ENCODE data around the gene OR1J1.

The OR1J1 gene, protein sequence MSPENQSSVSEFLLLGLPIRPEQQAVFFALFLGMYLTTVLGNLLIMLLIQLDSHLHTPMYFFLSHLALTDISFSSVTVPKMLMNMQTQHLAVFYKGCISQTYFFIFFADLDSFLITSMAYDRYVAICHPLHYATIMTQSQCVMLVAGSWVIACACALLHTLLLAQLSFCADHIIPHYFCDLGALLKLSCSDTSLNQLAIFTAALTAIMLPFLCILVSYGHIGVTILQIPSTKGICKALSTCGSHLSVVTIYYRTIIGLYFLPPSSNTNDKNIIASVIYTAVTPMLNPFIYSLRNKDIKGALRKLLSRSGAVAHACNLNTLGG

DNA sequence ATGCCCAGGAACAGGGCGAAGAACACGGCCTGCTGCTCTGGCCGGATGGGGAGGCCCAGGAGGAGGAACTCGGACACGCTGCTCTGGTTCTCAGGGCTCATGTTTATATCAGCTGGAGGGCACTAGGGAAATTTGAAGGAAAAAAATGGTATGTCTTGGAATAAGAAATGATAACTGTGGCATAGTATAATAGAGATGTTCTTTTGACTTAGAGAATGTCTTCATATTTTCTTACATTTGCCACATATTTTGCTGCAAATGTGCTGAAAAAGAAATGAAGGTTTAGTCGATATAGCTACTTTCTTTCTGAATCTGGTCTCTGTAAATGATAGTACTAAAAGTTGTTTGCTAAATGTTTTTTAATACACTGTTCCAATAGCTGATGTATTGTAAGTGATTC is at the start of gene OR1J1:
TSS of gene OR1J1 (minus strand) at position 101 of the 400 bp plus-strand sequence. CDS start at position 101, 0 bp downstream.
- DNase-seq (ENCODE audit: low spot score) = no peak

DNA sequence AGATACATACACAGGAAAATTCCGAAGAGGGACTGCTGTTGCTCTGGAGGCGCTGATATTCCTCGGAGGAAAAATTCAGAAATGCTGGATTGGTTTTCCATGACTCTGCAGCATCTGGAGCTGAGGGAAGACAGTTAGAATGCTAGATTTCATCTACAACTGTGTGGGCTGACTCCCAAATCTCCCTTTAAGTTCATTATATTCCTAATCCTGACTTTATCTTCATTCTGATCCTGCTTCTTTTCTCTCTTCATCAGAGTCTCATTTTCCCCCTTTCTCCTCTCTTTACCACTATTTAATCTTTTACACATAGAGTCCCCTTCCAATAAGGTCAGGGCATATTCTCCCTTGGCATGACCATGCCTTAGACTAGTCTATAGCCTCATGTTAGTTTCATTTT is 49.5 kb upstream of the OR1J1 start, which contains the start of gene OR1N1:
TSS of gene OR1N1 (minus strand) at position 101 of the 400 bp plus-strand sequence. CDS start at position 101, 0 bp downstream.
- no peak for DNase-seq (ENCODE audit: low spot score)

DNA sequence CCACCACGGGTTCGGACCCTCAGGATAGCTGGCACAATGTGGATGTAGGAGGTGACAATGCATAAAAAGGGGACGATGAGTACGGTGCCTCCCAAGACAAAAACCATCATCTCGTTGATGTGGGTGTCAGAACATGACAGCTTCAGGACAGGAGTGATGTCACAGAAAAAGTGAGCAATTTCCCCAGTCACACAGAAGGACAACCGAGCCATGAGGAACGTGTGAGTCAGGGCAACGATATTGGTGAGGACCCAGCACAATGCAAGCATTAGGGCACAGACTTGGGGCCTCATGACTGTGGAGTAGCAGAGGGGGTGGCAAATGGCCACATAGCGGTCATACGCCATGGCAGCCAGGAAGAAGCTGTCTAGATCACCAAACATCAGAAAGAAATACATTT is 48.9 kb upstream of the OR1J1 start:
- DNase-seq (ENCODE audit: low spot score) = no peak

DNA sequence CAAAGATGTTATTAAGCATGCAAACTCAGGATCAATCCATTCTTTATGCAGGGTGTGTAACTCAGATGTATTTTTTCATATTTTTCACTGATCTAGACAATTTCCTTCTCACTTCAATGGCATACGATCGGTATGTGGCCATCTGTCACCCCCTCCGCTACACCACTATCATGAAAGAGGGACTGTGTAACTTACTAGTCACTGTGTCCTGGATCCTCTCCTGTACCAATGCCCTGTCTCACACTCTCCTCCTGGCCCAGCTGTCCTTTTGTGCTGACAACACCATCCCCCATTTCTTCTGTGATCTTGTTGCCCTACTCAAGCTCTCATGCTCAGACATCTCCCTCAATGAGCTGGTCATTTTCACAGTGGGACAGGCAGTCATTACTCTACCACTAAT is 41.6 kb upstream of the OR1J1 start:
- no peak for DNase-seq (ENCODE audit: low spot score)

DNA sequence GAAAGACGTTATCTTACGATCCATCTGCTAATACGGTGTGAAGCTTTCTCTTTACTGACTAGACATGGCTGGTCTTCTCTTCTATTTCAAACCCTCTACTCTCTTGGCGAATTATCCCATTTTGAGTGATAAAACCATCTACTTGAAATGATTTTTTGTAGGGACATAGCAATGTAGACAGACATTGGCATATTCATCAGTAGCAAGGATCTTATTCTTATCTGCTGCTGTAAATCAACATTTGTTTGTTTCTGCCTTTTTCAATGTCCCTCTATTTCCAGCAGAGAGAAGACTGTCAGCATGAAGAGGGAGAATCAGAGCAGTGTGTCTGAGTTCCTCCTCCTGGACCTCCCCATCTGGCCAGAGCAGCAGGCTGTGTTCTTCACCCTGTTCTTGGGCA is 41.1 kb upstream of the OR1J1 start, which contains the start of gene OR1J4:
TSS of gene OR1J4 (plus strand) at position 301 of the 400 bp plus-strand sequence. CDS start at position 301, 0 bp downstream.
- DNase-seq (ENCODE audit: low spot score) = no peak

DNA sequence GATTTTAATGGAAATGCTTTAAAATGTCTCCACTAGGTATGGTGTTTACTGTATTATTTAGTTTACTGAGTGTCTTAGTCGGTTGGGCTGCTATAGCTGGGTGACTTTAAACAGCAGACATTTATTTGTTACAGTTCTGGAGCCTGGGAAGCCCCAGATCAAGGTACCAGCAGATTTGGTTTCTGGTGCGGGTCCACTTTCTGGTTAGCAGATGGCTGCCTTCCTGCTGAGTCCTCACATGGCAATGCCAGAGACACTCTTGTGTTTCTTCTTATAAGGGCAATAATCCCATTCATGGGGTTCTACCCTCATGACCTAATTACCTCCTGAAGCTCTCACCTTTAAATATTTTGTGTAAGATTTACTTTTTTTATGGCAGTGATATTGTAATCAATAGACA is 40.5 kb upstream of the OR1J1 start:
- DNase-seq (ENCODE audit: low spot score) = no peak

DNA sequence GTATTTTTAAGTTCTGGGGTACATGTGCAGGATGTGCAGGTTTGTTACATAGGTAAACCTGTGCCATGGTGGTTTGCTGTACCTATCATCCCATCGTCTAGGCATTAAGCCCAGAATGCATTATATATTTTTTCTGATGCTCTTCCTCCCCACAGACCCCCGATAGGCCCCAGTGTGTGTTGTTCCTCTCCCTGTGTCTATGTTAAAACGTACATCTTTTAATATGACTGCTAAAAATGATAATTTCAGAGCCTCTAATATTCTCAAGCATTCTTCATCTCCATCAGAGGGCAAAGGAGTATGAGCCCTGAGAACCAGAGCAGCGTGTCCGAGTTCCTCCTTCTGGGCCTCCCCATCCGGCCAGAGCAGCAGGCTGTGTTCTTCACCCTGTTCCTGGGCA is 32.8 kb upstream of the OR1J1 start, which contains the start of gene OR1J2:
TSS of gene OR1J2 (plus strand) at position 301 of the 400 bp plus-strand sequence. CDS start at position 301, 0 bp downstream.
- DNase-seq (ENCODE audit: low spot score) = no peak

DNA sequence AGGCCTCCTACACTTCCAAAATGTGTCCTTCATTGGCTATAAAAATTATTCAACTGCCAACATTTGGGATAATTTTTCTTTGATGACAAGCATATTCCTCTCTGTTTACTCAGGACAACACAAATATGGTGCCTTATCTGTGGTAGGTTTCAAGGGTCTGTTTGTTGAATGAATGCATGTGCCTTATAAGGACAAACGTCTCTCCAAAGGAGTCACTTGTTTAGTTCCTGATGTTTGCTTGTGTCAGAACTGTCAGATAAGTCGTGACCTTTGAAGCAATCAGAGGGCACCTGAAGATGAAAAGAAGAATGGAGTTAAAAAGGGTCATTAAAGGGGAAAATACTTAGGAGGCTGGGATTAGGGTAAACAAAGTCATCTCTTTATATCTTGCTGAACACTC is 29.2 kb upstream of the OR1J1 start:
- no peak for DNase-seq (ENCODE audit: low spot score)

DNA sequence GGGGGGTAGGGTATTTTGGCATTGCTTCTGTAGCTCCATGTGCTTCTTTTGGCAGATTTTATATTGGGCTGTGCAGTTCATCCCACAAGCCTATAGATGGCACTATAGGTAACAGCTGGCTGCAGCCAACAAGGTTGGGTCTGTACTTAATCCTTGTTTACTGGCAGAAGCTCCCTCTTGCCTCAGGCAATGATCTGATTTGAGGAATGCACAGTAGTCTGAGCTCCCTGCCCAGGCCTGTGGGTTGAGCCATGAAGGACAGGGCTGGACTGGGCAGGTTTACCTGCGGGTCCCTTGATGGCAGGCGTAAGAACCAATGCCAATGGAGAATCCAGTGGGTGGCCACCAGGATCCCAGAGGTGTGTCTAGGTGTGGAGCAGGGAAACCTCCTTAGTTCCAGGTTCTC is 21.2 kb upstream of the OR1J1 start:
- peak; percentile 49 for DNase-seq (ENCODE audit: low spot score)

DNA sequence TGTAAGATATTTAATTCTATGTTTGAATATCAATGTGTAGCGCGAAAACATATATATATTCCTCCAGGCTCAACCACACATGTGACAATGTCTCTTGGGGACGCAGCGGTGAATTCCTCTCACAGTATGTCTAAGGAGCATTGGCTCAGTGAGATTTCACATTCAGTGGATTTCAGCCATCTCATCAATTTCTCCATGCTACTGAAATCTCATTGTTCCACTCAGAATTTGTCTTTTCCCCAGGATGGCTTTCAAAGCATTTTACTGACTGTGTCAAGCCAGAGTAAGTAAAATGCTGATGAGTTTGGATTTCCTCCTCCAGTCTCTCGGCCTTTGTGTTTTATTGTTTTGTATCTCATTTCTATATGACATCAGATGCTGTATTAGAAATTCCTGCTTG is 1.3 kb upstream of the OR1J1 start:
- no peak for DNase-seq (ENCODE audit: low spot score)

DNA sequence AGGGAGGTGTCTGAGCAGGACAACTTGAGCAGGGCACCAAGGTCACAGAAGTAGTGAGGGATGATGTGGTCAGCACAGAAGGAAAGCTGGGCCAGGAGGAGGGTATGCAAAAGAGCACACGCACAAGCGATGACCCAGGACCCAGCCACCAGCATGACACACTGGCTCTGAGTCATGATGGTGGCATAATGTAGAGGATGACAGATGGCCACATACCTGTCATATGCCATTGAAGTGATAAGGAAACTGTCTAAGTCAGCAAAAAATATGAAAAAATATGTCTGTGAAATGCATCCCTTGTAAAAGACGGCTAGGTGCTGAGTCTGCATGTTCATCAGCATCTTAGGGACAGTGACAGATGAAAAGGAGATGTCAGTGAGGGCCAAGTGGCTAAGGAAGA is 380 bp downstream of the OR1J1 start:
- no peak for DNase-seq (ENCODE audit: low spot score)

DNA sequence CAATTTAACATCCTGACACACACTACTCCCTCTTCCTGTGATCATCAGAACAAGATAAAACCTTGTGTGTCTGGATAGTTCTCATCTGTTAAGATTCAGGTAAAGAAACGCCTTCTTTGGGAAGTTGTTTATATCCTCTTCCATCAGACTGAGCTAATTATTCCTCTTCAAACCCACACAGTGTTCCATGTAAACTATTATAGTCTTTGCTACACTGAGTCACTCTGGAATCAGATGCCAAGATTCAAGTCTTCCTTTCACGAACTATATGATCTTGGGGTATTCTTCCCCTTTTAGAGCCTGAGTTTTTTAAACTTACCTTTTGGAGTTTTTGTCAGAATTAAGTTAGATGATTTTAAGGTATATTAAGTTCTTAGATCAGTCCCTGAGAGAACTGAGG is 2.0 kb downstream of the OR1J1 start:
- no peak for DNase-seq (ENCODE audit: low spot score)

DNA sequence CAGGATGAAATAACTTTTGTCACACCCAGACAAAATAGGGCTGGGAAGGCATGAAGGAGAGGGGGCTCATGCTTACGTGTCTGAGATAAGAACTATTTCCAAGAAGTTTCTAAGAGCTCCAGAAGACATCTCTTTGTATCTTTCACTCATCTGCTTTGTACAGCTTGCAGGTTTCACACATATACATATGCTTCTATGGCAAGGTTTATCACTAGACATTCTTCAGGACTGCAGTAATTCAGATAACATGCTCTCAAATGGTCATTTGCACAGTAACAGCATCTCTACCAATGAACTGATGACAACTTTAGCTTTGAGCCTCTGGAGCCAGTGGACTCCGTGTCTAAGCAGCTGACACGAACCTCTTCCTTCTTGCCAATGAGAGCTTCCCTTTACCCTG is 3.2 kb downstream of the OR1J1 start:
- DNase-seq (ENCODE audit: low spot score) = no peak

DNA sequence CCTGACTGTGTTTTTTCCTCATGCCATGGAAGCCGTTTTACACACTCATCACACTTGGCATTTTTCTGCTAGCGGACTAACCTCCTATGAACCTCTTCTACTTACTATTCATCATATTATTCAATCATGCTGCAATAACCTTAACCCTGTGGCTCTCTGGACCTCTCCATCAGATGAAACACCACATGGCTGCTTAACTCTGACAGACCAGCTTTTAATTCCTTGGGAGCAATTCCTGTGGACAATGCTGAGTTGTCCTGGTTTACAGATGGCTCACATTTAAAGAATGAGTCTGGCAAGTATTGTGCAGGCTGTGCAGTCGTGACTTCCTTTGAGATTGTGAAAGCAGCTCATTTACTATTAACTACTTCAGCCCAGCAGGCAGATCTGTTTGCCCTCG is 9.0 kb downstream of the OR1J1 start:
- DNase-seq (ENCODE audit: low spot score) = no peak

DNA sequence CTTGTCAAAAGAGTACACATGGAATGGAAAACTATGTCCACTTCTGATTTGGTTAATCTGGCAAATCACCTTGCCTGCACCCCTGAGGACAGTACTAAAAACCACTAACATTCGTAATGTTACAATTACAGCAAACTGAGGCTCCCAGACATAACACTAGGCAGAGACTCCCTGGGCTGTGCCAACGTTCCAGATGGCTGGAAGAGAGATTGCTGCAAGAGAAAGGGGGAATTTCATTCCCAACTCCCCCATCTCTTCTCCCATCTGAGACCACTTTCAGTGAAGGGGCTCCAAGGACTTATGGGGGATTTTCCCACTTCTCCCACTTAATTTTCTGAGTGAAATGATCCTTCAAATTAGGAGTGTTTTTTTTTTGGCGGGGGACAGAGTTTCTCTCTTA is 11.3 kb downstream of the OR1J1 start:
- DNase-seq (ENCODE audit: low spot score) = no peak

DNA sequence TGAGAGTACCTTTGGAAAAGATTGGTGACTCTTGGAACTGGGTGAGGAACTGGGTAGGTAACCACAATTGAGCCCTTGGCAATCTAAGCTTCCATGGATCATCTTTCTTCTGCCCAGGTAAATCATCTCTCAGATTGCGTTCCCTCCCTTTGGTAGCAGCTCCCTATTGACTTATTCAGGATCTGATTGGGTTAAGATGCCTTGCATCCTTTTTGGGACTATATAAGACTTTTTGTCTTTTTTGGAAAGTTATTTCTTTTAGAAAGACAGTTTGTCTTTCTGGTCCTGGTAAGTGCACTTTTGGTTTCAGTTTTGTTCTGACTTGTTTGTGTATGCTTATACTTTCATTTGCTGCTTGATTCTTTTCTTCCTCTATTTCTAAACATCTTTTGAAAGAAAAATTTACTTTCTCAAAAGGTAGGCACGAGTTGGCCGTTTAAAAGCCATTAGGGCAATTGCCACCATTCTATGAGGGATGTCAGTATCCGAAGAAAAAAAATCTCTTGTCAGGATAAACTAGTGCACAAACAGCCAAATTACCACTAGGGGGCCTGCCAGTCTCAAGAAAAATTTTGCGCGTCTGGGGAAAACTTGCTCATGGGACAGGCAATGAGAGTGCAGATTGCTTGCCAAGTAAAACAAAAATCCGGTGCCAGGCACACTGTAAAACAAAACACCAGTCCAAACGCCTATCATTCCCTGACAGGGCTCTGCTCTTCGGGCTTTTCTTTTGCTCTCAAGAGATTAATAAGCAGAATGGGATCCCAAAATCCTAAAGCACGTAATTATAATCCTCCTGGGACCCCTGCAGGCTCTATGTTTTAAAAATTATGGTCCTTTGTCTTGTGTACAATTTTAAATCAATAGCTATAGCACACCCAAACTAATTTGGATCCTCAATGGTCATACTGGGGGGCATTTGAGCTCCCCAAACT is 12.8 kb downstream of the OR1J1 start:
- DNase-seq (ENCODE audit: low spot score) = peak; percentile 80

DNA sequence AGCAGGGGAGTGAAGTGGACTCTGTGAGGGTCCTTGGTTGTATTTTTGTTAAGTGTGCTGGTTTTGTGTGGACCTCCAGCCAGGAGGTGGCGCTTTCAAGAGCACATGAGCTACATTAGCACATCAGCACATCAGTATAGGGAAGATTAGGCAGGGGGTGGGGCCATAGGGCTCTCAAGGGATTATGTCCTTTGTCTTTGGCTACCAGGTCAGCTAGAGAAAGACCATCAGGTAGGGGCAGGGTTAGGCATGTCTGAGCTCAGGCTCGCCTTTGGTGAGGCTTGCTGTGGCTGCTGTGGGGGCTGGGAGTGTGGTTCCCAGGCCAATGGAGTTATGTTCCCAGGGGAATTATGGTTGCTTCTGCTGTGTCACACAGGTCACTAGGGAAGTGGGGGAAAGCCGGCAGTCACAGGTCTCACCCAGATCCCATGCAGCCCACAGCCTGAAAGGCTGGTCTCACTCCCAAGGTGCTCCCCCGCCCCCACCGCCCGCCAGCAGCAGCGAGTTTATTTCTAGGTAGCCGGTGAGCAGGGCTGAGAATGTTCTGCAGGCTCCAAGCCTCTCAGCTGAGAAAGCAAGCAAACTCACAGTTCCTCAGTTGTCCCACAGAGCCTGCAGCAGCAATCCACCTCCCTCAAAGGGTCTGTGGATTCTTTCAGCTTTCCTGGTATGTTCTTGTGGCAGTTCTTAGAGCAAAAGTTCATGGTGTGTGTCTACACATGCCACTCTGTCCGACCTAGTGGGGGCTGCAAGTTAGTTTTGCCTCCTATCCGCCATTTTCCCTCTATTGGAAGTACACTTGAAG is 13.7 kb downstream of the OR1J1 start:
- peak; percentile 46 for DNase-seq (ENCODE audit: low spot score)

DNA sequence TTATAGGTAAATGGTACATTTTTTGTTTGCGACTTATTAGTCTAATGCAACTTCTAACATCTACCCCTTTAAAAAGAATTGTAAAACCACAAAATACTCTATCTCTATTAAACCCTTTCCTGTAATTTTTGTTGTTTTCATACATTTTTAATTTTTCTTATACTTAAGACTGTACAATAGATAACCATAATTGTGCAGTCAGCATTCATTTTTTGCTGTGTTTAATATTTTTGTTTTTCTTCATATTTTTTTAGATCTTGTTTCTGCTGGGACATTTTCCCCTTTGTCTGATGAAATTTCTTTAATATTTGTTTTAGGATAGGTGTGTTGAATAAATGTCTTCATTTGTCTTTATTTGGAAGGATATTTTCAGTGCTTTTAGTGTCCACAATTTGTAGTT is 19.9 kb downstream of the OR1J1 start:
- DNase-seq (ENCODE audit: low spot score) = no peak

DNA sequence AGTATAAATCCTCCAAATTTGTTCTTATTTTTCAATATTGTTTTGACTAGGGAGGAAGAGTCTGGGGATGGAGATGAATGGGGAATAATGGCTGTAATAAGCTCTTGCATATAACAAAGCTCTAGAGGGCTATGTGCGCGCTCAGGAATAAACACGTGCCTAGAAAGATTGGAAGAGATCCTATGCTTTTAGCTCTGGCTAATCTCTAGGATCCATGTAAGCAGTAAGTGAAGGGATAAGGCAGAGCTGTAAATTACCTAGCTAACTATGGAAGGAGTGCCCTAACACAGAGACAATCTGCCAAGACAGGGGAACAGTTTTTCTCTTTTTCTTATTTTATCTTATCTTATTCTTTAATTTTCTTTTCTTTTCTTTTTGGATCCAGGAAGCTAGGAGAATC is 21.6 kb downstream of the OR1J1 start:
- DNase-seq (ENCODE audit: low spot score) = no peak

DNA sequence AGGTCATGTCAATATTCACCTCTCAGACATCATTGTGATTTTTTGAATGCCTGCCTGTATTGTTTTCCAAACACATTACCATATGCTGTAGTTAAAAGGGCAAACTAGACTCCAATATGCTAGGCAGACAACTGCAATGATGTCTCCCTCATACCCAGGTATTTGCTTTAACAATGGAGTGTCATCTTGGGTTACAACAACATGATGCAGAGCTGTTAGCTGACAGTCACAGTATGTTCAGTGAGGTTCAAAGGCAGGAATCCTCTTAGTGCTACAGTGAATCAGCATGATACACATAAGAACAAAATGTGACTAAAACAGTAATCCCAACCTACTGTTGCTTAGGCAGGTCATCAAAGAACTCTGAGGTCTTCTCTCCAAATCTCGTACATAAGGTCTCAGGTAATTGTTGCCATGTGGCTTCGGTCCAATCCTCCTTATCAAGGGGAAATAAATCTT is 24.0 kb downstream of the OR1J1 start:
- DNase-seq (ENCODE audit: low spot score) = no peak

DNA sequence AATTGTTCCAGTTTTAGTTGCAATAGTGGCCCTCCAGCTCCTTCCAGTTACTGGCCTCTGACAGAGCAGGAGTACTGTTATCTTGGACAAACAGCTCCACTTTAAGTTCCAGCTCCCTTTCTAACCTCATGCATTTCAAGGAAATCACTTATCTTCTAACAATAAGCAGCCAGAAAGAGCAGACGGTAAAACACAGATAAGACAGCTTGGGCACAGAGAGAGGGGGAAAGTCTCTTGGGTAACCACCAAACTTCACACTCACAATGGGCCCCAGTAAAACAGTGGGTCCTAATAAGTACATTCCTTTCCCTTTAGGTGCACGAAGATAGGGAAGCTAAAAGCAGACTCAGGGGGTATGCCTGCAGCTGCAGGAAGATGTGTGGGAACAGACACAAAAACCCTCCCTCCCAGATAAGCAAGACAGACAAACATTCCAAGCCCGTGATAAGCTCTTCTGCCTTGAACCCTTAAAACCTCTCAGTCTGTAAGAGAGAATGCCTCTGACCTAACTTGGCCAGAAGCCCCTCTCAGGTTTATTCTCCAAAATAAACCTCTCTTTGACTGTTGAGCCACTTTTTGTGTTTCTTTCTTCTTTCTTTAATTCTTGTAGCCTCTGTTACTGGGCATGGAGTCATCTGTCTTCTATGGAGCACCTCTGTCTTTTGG is 30.8 kb downstream of the OR1J1 start:
- DNase-seq (ENCODE audit: low spot score) = peak; percentile 41
